ENCODE measurements around the gene PDE4B.

PDE4B gene

GRCh38 chr1:66360285-66360724, 567.6 kb downstream of the PDE4B start:
- no peak for DNase-seq (ENCODE audit: low spot score)

- no peak for DNase-seq (ENCODE audit: low spot score)
Measured at GRCh38 chr1:66364578-66365391, 572.1 kb downstream of the PDE4B start.

DNA sequence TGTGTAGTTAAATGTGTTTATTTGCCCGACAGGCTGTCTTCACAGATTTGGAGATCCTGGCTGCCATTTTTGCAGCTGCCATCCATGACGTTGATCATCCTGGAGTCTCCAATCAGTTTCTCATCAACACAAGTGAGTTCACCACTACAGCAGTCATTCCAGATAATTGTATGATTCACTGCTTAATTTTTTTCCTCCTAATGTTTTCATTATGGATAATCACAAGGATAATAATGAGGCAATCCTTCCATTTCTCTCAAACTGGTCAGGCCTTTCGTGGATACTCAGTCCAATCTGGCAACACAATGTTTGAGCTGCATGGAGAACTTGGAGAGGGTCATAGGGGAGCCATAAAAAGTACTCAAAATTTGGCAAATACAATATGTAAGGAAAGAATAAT, 572.9 kb downstream of the PDE4B start:
- DNase-seq (ENCODE audit: low spot score) = no peak

GRCh38 chr1:66366634-66367033, 573.9 kb downstream of the PDE4B start:
- DNase-seq (ENCODE audit: low spot score) = no peak

- no peak for DNase-seq (ENCODE audit: low spot score)
Measured at GRCh38 chr1:66367369-66367768, 574.7 kb downstream of the PDE4B start.

DNA sequence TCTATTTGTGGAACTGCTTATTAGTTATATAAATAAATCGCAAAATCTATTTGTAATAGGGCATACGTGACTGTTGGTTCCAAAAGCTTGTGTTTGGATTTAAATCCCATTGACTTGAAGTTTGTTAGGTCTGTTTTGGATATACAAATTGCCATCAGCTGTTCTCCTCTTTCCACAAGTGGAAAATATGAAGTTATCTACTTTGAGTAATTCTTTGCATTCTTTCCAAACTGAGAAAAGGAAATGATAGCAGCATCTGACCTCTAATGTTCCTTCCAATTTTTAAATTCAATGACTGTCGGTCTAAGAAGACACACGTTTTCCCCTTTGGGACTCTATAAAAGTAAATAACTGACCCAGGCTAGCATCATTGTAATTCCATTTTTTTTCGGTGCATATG, 575.6 kb downstream of the PDE4B start:
- no peak for DNase-seq (ENCODE audit: low spot score)

DNA sequence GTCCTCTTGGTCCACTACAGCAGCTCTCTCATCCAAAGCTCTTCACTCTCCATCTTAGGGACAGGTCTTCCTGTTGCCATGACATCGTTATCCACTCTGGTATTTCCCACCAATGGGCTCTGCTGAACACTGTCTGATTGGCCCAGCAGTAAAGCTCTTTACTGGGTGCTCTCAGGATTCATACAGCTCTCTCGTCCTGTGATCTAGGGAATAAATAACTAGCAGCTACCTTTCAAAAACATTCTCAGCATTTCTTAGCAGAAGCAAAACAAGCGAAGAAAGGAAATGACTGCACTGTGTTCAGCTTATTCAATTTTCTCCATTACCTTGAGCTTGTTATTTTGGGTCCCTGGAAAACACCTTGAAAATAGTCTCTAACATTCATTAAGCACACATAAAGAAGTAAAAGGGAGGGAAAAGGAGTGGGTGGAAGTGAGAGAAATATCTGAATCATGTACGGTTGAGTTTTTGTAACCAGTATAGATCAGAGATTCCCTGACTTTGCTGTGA, 577.8 kb downstream of the PDE4B start:
- no peak for DNase-seq (ENCODE audit: low spot score)

GRCh38 chr1:66371233-66372005, 578.7 kb downstream of the PDE4B start:
- DNase-seq (ENCODE audit: low spot score) = no peak

DNA sequence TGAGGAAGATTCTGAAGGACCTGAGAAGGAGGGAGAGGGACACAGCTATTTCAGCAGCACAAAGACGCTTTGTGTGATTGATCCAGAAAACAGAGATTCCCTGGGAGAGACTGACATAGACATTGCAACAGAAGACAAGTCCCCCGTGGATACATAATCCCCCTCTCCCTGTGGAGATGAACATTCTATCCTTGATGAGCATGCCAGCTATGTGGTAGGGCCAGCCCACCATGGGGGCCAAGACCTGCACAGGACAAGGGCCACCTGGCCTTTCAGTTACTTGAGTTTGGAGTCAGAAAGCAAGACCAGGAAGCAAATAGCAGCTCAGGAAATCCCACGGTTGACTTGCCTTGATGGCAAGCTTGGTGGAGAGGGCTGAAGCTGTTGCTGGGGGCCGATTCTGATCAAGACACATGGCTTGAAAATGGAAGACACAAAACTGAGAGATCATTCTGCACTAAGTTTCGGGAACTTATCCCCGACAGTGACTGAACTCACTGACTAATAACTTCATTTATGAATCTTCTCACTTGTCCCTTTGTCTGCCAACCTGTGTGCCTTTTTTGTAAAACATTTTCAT, 579.9 kb downstream of the PDE4B start:
- DNase-seq (ENCODE audit: low spot score) = no peak

DNA sequence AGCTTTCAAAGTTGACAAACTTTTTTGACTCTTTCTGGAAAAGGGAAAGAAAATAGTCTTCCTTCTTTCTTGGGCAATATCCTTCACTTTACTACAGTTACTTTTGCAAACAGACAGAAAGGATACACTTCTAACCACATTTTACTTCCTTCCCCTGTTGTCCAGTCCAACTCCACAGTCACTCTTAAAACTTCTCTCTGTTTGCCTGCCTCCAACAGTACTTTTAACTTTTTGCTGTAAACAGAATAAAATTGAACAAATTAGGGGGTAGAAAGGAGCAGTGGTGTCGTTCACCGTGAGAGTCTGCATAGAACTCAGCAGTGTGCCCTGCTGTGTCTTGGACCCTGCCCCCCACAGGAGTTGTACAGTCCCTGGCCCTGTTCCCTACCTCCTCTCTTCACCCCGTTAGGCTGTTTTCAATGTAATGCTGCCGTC, 580.5 kb downstream of the PDE4B start:
- no peak for DNase-seq (ENCODE audit: low spot score)

GRCh38 chr1:66374148-66374547, 581.5 kb downstream of the PDE4B start:
- DNase-seq (ENCODE audit: low spot score) = no peak

- peak; percentile 16 for DNase-seq (ENCODE audit: low spot score)
Measured at GRCh38 chr1:66374561-66375111, 581.9 kb downstream of the PDE4B start.

DNA sequence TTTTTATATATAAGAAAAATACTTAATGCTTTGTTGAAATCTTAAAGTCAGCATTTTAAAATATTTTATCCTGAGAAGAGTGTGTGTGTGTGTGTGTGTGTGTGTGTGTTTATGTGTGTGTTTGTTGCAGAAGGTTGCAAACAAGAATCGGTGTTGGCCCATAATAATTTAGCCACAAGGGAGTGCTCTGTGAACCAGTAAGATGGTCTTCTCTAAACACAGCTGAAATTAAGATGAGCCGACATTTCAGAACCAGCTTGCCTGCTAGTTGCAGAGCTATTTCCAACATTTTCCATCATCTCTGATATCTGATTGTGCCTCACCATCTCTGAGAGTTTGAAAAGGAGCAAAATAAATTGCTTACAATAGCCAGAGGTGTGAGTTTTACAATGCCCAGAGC, 582.4 kb downstream of the PDE4B start:
- DNase-seq (ENCODE audit: low spot score) = no peak

DNA sequence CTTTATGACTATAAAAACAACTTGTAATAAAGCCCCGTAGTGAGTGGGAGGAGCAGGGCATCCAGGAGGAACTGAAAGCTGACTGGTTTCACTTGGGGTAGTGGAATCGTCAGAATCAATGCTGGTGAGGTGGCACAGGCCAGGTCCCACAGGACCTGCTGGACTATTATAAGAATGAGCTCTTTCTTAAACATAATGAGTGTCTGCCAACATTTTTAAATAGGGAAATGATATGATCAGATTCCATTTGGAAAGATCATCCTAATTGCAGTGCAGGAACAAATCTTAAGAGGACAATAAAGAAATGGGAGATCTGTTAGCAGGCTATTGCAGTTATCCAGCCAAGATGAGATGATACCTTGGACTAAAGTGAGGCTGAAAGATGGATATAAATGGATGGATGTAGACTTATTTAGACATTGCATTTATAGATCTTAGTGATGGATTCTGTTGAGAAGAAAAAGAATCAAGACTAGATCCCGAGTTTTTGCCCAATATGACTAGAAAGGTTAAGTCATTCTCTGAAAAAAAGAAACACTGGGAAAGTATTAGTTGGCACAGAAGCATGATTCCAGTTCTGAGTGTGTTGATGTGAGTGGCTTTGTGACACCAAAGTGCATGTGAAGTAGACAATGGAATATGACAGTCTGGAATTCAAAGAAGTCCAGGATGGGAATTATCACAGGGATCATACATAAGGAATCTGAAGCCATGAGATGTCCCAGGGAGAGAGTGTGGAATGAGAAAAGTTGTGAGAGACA, 587.9 kb downstream of the PDE4B start:
- no peak for DNase-seq (ENCODE audit: low spot score)

GRCh38 chr1:66381621-66382275, 589.1 kb downstream of the PDE4B start:
- DNase-seq (ENCODE audit: low spot score) = no peak

DNA sequence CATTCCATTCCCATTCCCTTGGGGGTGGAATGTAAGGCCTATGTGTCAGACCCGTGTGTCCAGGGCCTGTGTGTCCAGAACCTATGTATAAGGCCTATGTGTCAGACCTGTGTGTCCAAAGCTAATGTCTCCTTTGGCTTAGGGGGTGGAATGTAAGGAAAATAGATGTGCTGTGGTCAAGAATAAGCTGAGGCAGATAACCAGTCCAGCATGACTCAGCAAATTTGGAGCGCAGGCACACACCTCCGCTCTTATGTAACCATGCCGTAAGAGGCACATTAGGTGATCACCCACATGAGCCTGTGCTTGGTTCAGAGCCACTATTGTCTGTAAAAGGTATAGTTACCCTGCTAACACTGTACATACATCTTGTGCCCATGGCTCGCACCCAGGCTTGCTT, 590.5 kb downstream of the PDE4B start:
- DNase-seq (ENCODE audit: low spot score) = no peak

DNA sequence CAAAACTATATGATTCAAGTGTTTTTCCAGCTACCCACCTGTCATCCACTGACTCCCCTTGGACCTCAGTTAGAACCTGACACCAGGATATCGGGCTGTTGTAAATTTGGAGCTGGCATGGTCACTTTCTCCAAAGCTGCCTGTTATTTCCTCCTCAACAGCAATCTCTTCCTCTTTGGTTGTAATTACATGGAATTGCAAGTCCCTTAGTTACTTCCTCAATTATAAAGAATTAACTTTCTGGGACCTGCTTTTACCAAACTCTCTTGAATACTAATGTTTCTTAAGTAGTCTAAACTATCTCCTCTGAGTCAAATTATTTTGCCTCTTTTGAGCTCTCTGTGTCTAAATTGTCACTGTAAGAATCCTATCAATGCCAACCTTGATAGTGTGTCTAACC, 590.9 kb downstream of the PDE4B start:
- DNase-seq (ENCODE audit: low spot score) = no peak

DNA sequence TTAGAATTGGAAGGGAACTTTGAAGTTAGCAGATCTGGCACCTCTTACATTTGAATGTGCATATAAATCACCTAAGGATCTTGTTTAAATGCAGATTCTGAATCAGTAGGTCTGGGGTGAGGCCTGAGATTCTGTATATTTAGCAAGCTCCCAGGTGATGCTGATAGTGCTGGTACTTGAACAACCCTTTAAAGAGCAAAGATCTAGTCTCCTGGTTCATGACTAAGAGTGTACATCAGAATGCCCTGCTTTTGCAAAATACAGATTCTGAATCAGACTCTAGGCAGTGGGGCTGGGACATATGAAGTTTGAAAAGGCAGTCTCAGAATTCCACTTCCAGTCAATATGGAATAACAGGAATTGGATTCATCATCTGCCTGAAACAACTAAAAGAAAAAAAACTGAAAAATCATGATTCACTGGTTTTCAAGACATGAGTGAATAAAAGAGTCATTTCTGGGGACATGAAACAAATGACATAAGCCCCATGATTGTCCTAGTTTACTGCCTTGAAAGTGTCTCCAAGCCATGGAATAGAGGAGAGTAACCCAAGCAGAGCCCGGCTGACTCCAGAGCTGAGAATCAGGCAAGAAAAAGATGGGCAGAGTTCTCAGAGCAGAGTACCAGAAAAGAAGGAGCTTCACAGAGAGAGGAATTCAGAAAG, 591.7 kb downstream of the PDE4B start:
- DNase-seq (ENCODE audit: low spot score) = no peak

DNA sequence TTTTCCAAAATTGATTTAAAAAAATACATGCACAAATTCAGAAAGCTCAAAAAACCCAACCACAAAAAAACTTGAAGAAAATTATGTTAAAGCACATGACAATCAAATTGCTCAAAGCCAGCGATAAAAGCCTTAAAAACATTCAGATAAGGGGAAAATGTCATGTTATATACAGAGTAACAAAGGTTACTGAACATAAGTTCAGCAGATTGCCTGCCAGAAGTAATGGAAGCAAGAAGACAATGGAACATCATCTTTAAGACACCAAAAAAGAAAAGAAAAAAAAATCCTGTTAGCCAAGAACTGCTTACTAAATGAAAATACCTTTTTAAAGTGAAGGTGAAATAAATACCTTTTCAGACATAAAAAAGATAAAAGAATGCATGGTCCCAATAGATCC, 594.0 kb downstream of the PDE4B start:
- DNase-seq (ENCODE audit: low spot score) = no peak

DNA sequence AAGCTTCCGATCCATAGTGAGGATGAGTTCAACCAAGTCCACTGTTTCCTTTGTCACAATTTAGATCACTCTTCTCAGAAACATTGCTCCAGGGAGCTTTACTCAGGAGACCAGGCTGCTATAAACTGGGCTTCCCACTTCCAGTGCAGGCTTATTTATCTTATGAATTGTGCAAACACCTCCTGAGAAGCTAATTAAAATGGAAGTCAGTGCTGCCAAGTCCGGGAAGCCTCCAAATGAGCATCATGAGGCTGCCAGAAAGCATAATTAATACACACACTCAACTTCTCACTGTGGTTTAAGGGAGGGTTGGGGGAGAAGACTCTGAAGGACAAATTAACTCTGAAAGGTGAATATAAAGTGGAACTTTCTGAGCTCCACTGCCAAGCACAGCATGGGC, 596.2 kb downstream of the PDE4B start:
- peak; percentile 49 for DNase-seq (ENCODE audit: low spot score)
